WTC11 (cell line): ENCODE data around the gene SPATA12. TPM values are rescaled to one million over a fixed set of nuclear protein-coding genes. Genes with fewer than 3 reads are reported as not detected.

ENCODE experiments used
- ATAC-seq: fragments of 200-7000 bp; cut with Tn5 transposase; 2 replicates; pipeline ENCODE4 v1.10.0; 2021; ENCODE audit warnings: mild to moderate bottlenecking, moderate library complexity
- CTCF ChIA-PET: fragments of 300-600 bp; sonication (Branson Sonifier 250); formaldehyde crosslinking; loops from one replicate; lab custom pipeline; 2021; ENCODE audit warnings: antibody characterized with exemption; lab: Charles Lee
- POLR2A ChIA-PET: fragments of 350-600 bp; sonication (Branson Sonifier 250); formaldehyde crosslinking; loops from one replicate; lab custom pipeline; 2021; ENCODE audit warnings: antibody characterized with exemption; lab: Charles Lee
- DNase-seq: peaks from one replicate; pipeline ENCODE4 v3.0.0; 2021; ENCODE audit warnings: low spot score
- H3K27ac Mint-ChIP-seq: 2 replicates; pipeline ENCODE4 v1.8.0; 2021; ENCODE audit warnings: mixed read lengths
- H3K27me3 Mint-ChIP-seq: 2 replicates; pipeline ENCODE4 v1.8.0; 2021; ENCODE audit warnings: low read depth, mild to moderate bottlenecking, moderate library complexity, mixed read lengths
- H3K36me3 Mint-ChIP-seq: 2 replicates; pipeline ENCODE4 v1.8.0; 2021; ENCODE audit warnings: mixed read lengths
- H3K4me1 Mint-ChIP-seq: 2 replicates; pipeline ENCODE4 v1.8.0; 2022; ENCODE audit warnings: mixed read lengths
- H3K4me3 Mint-ChIP-seq: 2 replicates; pipeline ENCODE4 v1.8.0; 2021; ENCODE audit warnings: mild to moderate bottlenecking, moderate library complexity, mixed read lengths
- H3K9me3 Mint-ChIP-seq: 2 replicates; pipeline ENCODE4 v1.8.0; 2021; ENCODE audit warnings: mixed read lengths
- ATF3 ChIP-seq: sonication (generic); formaldehyde crosslinking; conservative IDR thresholded peaks from 2 replicates; pipeline ENCODE4 v1.8.1; 2022; ENCODE audit warnings: mild to moderate bottlenecking, missing genetic modification reagents
- ESRRA ChIP-seq: sonication (generic); formaldehyde crosslinking; IDR thresholded peaks from 2 replicates; pipeline ENCODE4 v1.8.1; 2022; ENCODE audit warnings: mild to moderate bottlenecking, missing genetic modification reagents, borderline replicate concordance
- GTF2I ChIP-seq: fragments of 250-450 bp; sonication (Bioruptor Pico); conservative IDR thresholded peaks from 2 replicates; pipeline ENCODE4 v1.4.0; 2021; ENCODE audit warnings: mild to moderate bottlenecking
- USF1 ChIP-seq: sonication (generic); formaldehyde crosslinking; IDR thresholded peaks from 2 replicates; pipeline ENCODE4 v1.8.0; 2022; ENCODE audit warnings: mild to moderate bottlenecking, missing genetic modification reagents
- USF2 ChIP-seq: sonication (generic); formaldehyde crosslinking; IDR thresholded peaks from 2 replicates; pipeline ENCODE4 v1.8.1; 2023; ENCODE audit warnings: mild to moderate bottlenecking, missing genetic modification reagents, moderate library complexity
- total RNA-seq: library from RNA; stranded (reverse); gene quantifications from 3 replicates; pipeline ENCODE4 v1.2.3, GENCODE V29; 2021
- TF ChIP-seq, protein P1 (sequence below): fragments of 250-450 bp; sonication (Bioruptor Pico); IDR thresholded peaks from 2 replicates; pipeline ENCODE4 v1.9.0; 2021; ENCODE audit warnings: mild to moderate bottlenecking, borderline replicate concordance
- TF ChIP-seq, protein P2 (sequence below): sonication (generic); formaldehyde crosslinking; IDR thresholded peaks from 2 replicates; pipeline ENCODE4 v1.8.1; 2023; ENCODE audit warnings: mild to moderate bottlenecking, missing genetic modification reagents, borderline replicate concordance
- TF ChIP-seq, protein P3 (sequence below): sonication (generic); formaldehyde crosslinking; conservative IDR thresholded peaks from 2 replicates; pipeline ENCODE4 v1.8.1; 2023; ENCODE audit warnings: mild to moderate bottlenecking, low read depth, missing genetic modification reagents, moderate library complexity

The SPATA12 gene
- total RNA-seq, 1 experiment from 2014 or later = 0.39 TPM

DNA sequence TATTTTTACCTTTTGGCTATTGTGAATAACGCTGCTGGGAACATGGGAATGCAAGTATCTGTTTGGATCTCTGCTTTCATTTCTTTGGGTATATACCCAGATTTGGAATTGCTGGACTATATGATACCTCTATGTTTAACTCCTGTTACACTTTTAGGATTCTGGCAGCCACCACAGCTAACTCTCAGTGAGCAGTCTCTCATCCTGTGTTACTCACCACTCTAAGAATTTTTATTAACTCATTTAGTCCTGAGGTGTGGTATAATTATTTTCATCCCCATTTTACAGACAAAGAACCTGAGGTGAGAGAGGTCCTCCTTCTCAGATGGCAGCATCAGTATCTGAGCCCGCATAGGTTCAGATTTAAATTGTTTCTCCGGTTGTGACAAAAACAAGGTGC lies 1.1 kb downstream of the SPATA12 start (continued):
- TF ChIP-seq, protein P1, sequence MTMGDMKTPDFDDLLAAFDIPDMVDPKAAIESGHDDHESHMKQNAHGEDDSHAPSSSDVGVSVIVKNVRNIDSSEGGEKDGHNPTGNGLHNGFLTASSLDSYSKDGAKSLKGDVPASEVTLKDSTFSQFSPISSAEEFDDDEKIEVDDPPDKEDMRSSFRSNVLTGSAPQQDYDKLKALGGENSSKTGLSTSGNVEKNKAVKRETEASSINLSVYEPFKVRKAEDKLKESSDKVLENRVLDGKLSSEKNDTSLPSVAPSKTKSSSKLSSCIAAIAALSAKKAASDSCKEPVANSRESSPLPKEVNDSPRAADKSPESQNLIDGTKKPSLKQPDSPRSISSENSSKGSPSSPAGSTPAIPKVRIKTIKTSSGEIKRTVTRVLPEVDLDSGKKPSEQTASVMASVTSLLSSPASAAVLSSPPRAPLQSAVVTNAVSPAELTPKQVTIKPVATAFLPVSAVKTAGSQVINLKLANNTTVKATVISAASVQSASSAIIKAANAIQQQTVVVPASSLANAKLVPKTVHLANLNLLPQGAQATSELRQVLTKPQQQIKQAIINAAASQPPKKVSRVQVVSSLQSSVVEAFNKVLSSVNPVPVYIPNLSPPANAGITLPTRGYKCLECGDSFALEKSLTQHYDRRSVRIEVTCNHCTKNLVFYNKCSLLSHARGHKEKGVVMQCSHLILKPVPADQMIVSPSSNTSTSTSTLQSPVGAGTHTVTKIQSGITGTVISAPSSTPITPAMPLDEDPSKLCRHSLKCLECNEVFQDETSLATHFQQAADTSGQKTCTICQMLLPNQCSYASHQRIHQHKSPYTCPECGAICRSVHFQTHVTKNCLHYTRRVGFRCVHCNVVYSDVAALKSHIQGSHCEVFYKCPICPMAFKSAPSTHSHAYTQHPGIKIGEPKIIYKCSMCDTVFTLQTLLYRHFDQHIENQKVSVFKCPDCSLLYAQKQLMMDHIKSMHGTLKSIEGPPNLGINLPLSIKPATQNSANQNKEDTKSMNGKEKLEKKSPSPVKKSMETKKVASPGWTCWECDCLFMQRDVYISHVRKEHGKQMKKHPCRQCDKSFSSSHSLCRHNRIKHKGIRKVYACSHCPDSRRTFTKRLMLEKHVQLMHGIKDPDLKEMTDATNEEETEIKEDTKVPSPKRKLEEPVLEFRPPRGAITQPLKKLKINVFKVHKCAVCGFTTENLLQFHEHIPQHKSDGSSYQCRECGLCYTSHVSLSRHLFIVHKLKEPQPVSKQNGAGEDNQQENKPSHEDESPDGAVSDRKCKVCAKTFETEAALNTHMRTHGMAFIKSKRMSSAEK (CRISPR knock-in tag) = no peak
- TF ChIP-seq, protein P2, sequence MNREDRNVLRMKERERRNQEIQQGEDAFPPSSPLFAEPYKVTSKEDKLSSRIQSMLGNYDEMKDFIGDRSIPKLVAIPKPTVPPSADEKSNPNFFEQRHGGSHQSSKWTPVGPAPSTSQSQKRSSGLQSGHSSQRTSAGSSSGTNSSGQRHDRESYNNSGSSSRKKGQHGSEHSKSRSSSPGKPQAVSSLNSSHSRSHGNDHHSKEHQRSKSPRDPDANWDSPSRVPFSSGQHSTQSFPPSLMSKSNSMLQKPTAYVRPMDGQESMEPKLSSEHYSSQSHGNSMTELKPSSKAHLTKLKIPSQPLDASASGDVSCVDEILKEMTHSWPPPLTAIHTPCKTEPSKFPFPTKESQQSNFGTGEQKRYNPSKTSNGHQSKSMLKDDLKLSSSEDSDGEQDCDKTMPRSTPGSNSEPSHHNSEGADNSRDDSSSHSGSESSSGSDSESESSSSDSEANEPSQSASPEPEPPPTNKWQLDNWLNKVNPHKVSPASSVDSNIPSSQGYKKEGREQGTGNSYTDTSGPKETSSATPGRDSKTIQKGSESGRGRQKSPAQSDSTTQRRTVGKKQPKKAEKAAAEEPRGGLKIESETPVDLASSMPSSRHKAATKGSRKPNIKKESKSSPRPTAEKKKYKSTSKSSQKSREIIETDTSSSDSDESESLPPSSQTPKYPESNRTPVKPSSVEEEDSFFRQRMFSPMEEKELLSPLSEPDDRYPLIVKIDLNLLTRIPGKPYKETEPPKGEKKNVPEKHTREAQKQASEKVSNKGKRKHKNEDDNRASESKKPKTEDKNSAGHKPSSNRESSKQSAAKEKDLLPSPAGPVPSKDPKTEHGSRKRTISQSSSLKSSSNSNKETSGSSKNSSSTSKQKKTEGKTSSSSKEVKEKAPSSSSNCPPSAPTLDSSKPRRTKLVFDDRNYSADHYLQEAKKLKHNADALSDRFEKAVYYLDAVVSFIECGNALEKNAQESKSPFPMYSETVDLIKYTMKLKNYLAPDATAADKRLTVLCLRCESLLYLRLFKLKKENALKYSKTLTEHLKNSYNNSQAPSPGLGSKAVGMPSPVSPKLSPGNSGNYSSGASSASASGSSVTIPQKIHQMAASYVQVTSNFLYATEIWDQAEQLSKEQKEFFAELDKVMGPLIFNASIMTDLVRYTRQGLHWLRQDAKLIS (CRISPR knock-in tag) = no peak

DNA sequence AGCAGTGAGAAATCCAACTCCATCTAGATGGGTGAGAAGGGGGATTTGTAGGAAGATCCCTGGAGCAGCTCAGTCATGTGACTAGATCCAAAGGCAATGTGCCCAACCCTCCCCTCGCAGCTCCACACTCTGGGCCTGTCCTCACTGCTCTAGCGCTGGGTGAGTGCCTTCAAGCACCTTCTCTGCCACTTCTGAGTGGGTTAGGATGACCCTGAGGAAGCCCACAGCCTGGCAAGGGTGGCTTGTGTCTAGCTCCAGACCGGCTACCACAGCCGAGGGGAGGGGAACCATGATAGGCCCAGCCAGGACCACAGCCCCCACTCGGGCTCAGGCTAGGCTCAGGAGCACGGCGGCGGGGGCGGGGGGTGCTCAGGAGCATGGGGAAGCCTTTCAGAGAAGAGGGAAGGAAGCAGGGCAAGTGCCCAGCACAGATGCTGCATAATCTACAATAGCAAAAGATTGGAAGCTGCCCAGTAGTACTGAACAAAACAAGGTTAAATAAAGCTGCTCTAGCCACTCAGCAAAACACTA lies 1.7 kb downstream of the SPATA12 start:
- ChIA-PET CTCF (interaction anchor here (0.6 to 1.1 kb wide), 4 partner anchors 16 to 348 kb away, joined by 3 to 4 read pairs (median 3); no protein-coding TSS in a partner anchor), POLR2A (no interaction called here)
- Mint-ChIP-seq H3K27ac (peak overlapping the region; percentile 93), H3K27me3 (no peaks in the 10 kb centered on the region), H3K4me1 (peaks cover 40% of the 10 kb centered on the region), H3K9me3 (no peaks in the 10 kb centered on the region), H3K36me3 (no peaks in the 10 kb centered on the region), H3K4me3 (no peak overlapping the region)
- no peak for TF ChIP-seq ATF3 (CRISPR knock-in tag)
- TF ChIP-seq USF2 (CRISPR knock-in tag) = peak; percentile 83
- no peak for TF ChIP-seq ESRRA
- TF ChIP-seq USF1 (CRISPR knock-in tag) = peak; percentile 76; the same call in 1 of the 2 replicates
- ATAC-seq (peak; percentile 43), DNase-seq (peak; percentile 16)

DNA sequence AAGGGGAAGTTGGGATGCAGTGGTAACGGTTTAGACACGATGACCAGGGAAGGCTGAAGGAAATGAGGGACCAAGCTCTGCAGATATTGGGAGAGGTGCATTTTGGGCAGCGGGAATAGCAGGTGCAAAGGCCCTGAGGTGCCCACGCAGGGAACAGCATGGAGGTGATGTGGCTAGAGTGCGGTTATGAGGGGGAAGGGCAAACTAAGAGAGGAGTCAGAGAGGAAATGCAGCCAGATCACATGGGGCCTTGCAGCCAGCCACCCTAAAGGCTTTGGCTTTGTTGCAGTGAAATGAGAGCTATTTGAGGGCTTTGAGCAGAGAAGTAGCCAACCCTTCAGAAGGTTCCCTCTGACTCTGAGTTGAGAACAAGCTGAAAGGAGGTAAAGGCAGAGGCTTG lies 2.6 kb downstream of the SPATA12 start:
- DNase-seq = no peak
- CTCF ChIA-PET = interaction anchor here (0.6 to 1.1 kb wide), 2 partner anchors 74 to 349 kb away, joined by 3 read pairs; no protein-coding TSS in a partner anchor
- ATAC-seq = no peak
- TF ChIP-seq, protein P3, sequence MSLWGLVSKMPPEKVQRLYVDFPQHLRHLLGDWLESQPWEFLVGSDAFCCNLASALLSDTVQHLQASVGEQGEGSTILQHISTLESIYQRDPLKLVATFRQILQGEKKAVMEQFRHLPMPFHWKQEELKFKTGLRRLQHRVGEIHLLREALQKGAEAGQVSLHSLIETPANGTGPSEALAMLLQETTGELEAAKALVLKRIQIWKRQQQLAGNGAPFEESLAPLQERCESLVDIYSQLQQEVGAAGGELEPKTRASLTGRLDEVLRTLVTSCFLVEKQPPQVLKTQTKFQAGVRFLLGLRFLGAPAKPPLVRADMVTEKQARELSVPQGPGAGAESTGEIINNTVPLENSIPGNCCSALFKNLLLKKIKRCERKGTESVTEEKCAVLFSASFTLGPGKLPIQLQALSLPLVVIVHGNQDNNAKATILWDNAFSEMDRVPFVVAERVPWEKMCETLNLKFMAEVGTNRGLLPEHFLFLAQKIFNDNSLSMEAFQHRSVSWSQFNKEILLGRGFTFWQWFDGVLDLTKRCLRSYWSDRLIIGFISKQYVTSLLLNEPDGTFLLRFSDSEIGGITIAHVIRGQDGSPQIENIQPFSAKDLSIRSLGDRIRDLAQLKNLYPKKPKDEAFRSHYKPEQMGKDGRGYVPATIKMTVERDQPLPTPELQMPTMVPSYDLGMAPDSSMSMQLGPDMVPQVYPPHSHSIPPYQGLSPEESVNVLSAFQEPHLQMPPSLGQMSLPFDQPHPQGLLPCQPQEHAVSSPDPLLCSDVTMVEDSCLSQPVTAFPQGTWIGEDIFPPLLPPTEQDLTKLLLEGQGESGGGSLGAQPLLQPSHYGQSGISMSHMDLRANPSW (CRISPR knock-in tag) = no peak
- TF ChIP-seq GTF2I (CRISPR knock-in tag) = peak; percentile 77; the same call in 1 of the 2 replicates
- TF ChIP-seq, all 79 proteins: peak for 1
- Mint-ChIP-seq H3K27me3 (no peaks in the 10 kb centered on the region), H3K36me3 (no peaks in the 10 kb centered on the region), H3K27ac (peak overlapping the region; percentile 13), H3K9me3 (no peaks in the 10 kb centered on the region), H3K4me1 (peaks cover 40% of the 10 kb centered on the region), H3K4me3 (no peak overlapping the region)
- POLR2A ChIA-PET = no interaction called here
